GM21737 (cell line): ENCODE measurements around the gene ZP1.
"Not testable (repeated sequence)": the region's sequence is repeated elsewhere in the genome, so short reads cannot be mapped to it uniquely, and the experiment has no call there.

Experiments
- ATAC-seq: cut with Tn5 transposase; IDR thresholded peaks from one replicate; pipeline ENCODE4 v1.9.1; 2021; ENCODE audit warnings: mild to moderate bottlenecking, moderate library complexity; ENCODE audit not compliant: unreplicated experiment

The ZP1 gene

DNA sequence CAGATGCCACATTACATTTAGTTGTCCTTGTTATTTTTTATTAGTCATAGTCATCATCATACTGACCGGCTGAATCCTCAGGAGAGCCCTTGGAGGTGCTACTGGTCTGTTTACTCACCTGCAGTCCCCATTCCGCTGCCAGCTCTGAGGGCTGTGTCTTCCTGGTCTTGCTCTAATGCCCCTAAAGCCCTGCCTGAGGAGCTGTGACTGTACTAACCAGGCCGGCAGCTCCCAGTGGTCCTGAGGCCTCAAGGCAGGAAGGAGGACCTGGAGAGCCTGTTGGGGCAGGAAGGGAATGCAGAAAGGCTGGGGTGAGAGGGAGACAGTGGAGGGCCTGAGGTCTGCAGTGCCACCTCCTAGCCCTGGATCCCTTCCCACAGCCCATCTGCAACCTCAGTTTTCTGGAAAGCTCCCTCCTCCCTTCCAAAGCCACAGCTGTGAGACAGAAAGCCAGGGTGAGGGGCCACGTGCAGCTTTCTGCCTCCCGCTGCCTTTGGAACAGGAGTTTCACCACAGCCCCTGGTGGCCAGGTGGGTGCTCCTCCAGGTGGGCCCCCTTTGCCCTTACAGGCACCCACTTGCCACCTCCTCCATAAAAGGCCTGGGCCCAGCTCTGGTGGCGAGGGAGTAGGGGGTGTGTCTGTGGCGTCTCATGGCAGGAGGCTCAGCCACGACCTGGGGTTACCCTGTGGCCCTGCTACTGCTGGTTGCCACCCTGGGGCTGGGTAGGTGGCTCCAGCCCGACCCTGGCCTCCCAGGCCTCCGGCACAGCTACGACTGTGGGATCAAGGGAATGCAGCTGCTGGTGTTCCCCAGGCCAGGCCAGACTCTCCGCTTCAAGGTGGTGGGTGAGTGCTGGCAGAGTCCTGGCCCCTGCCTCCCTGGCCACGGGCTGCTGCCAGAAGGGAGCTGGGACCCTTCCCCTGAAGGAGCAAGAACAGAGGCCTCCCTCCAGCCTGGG is at the start of gene ZP1:
ZP1 (plus strand) TSS at position 632 of the 960 bp plus-strand sequence; CDS start at position 652, 20 bp downstream.
- ATAC-seq: no peak

DNA sequence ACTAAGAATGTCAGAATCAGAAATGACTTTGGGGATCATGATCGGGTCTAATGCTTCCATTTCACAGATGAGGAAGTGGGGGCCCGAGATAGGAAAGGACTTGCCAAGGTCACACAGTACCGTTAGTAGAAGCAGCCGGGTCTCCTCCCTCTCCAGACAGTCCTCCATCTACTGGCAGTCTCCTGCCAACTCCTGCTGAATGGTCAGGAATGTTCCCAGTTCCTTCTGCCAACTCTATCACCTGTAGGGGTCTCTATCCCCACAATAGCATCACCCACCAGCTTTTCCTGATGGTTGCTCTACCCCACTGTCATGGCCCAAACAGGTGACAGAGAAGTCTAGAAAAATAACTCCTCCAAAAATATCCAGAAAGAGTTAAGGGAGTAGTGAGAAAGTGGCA is 49.3 kb upstream of the ZP1 start:
- no peak for ATAC-seq

DNA sequence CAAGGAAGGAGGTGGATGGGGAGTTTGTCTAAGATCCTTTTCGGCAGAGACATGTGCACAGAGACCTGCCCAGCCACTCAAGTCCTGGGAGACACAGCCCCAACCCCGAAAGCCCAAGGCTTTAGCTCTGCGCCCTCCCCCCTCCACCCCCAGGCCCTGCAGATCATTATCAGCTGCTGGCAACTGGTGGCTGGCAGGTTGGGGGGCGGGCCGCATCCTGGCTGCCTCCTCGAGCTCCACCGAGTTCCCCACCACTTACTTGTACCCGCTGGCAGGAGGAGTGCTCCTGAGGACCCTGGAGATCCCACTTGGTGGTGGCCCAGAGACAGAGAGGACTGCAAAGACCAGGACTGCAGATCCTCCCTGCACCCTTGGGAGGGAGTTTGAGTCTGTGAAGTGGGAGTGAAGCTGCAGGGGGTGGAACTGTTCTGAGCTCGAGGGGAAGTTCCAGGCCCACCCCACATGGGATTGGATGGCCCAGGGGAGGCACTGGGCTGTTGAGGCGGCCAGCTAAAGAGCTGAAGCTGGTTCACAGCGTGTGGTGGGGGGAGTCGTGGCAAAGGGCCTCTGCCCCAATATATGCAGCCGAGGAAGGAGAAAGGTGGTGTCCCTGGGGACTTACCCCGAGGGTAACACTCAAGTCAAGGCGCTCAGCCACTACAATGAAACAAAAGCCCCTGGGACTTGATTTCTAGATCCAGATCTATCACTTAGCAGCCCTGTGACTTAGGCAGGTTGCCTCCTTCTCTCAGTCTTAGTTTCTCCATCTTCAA is 45.3 kb upstream of the ZP1 start:
- ATAC-seq: no peak

GRCh38 chr11:60823745-60824306 is 43.5 kb upstream of the ZP1 start:
- not testable (repeated sequence) for ATAC-seq

- no peak for ATAC-seq
Measured at GRCh38 chr11:60825118-60825517, 42.2 kb upstream of the ZP1 start.

GRCh38 chr11:60825790-60826189 is 41.6 kb upstream of the ZP1 start:
- ATAC-seq: no peak

GRCh38 chr11:60830478-60831142 is 36.7 kb upstream of the ZP1 start:
- ATAC-seq: peak; percentile 28

DNA sequence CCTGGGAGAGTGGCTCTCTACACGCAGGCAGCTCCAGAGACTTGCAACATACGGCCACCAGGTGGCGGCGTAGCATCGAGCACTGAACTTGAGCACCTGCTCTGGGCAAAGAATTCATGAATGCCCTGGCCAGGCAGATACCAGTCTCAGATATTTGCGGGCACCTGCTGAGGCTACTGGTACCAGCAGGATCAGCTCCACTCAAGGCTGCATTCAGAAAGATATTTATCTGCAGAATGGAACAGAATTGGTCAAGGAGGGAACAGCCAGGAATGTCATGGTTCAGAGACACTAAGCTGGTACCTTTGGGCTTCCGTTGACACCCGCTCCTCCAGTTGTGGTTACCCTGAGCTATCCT is 36.2 kb upstream of the ZP1 start:
- peak; percentile 69 for ATAC-seq

GRCh38 chr11:60831501-60832079 is 35.8 kb upstream of the ZP1 start:
- ATAC-seq: no peak

DNA sequence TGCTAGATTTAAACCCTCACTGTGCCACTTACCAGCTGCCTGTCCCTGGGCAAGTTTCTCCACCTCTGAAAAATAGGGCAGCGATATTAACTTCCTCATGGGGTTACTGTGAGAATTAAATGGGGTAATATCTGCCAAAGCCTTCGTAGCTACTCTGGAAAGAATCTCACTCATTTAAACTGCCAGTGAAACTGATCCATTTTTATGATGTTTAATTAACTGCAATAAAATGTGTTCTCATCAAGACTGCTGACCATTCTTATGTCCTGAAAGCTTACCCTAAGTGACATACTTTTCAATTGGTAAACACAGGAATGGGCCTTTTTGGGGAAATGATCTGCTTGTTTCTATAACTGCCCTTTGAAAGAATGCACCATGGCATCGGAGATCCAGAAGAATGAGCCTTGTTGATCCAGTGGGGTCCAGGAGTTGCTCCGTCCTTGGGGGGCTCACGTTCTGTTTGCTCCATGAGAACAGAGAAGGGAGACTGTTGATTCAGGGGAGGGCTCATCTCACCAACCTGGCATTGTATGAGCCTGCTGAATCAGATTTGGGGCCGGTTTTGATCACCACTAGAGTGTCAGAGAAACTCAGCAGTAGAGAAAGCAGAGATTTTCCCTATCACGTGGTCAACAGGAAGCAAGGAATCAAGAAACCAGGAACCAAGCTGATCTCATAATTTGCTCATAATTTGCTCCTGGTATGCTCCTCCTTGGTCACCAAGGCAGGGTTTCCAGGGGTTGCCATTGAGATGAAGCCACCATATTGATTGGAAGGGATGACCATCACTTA is 32.4 kb upstream of the ZP1 start:
- ATAC-seq: no peak

- ATAC-seq: no peak
Measured at GRCh38 chr11:60835534-60835846, 31.9 kb upstream of the ZP1 start.

- ATAC-seq: no peak
Measured at GRCh38 chr11:60836866-60837515, 30.4 kb upstream of the ZP1 start.

GRCh38 chr11:60838132-60838531 is 29.2 kb upstream of the ZP1 start:
- no peak for ATAC-seq

DNA sequence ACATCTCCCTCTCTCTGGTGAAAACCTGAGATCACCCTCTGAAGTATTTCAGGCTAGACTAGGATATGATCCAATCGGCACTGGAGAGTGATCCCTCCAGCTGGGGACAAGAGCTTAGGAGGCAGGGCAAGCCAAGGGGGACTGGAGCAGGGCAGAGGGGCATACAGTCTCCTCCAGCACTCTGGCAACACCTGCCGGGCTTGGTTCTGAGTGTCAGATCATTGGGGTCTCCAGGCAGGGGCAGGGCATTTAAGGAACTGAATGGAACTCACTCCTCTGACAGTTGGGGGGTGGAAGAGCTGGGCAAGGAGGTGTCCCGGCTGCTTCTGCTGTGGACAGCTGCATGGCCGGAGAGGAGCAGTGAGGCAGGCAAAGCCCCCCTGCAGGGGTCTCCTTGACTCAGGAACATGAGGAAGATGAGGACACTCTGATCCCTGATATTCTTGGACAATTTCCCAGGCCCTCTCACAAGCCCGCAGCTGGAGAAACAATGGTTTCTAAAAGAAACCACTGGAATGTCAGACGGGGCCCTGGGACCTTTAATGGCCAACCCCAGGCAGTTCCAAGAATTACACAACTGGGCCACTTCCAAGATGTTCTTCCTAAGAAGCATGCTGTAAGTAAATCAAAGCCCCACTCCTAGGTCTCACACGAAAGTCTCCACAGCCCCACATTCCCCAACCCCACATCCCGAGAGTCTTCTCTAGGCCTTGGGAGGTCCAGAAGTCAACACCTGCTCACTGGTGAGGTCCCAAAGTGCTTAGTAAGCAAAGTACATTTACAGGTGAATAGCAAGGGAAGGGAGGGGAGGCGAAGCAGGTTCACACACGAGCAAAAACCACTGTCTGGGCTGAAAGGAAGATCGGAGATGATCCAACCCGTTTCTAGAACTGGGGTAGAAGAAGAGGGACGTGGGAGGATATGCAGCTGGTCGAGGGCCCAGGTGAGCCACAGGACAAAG is 26.6 kb upstream of the ZP1 start:
- no peak for ATAC-seq

DNA sequence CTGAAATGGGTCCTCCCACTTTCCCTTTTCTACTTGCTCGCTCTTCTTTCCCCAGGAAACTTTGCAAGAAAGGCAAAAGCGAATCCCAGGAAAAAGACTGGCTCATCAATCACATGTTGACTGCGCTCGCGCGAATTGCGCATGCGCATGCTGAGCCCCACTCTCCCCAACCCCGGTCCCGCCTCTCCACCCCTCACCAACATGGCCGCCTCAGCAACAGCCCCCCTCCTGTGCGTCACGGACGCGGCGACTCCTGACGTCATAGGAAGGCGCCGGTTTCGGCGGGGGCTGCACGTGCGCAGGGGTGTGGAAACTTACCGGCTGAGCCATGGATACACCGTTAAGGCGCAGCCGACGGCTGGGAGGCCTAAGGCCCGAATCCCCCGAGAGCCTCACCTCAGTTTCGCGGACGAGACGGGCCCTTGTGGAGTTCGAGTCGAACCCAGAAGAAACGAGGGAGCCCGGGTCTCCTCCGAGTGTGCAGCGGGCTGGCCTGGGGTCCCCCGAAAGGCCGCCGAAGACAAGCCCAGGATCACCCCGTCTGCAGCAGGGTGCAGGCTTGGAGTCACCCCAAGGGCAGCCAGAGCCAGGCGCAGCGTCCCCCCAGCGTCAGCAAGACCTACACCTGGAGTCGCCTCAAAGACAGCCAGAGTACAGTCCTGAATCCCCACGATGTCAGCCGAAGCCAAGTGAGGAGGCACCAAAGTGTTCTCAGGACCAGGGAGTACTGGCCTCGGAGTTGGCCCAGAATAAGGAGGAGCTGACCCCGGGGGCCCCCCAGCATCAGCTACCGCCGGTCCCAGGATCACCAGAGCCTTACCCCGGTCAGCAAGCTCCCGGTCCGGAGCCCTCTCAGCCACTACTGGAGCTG is 25.3 kb upstream of the ZP1 start, which contains the start of gene CCDC86:
CCDC86 (plus strand) TSS at position 317 of the 871 bp plus-strand sequence; CDS start at position 329, 12 bp downstream.
- peak; percentile 73 for ATAC-seq

GRCh38 chr11:60842668-60843600 is 24.4 kb upstream of the ZP1 start:
- no peak for ATAC-seq
